ENCODE results near the gene ABL2. TPM values are rescaled to one million over a fixed set of nuclear protein-coding genes. Genes with fewer than 3 reads are reported as not detected.

ABL2 gene
- total RNA-seq, 1 experiment from 2014 or later = 27.9 TPM

- POLR2A ChIA-PET (ENCODE audit: low non-redundant PET) = no interaction called here
- Histone ChIP-seq H3K27ac (ENCODE audit: low read depth, low read length, poor library complexity, severe bottlenecking) (no peak overlapping the region), H3K36me3 (ENCODE audit: insufficient read depth, low read length, poor library complexity, severe bottlenecking) (no peaks in the 10 kb centered on the region)
These were observed 41.6 kb downstream of the ABL2 start for GRCh38 chr1:179187735-179188471.

GRCh38 chr1:179187043-179187442, 42.4 kb downstream of the ABL2 start:
- H3K27ac ChIP-seq (ENCODE audit: low read depth, low read length, poor library complexity, severe bottlenecking) = no peak overlapping the region
- no peaks in the 10 kb centered on the region for H3K36me3 ChIP-seq (ENCODE audit: insufficient read depth, low read length, poor library complexity, severe bottlenecking)
- TF ChIP-seq CTCF (conservative IDR thresholded peaks at IDR 0.05; ENCODE audit: low read depth, low read length) = no peak
- TF ChIP-seq EZH2 (IDR thresholded peaks at IDR 0.05; ENCODE audit: borderline replicate concordance, low read depth, low read length, poor library complexity, severe bottlenecking) = no peak
- no peak for DNase-seq (ENCODE audit: low spot score)
- no peaks in the 10 kb centered on the region for H3K9me3 ChIP-seq (ENCODE audit: low read depth, low read length, poor library complexity, severe bottlenecking)
- no peaks in the 10 kb centered on the region for H3K27me3 ChIP-seq (replicated peaks; ENCODE audit: insufficient read depth, low read depth, low read length, poor library complexity)
- H3K4me3 ChIP-seq (ENCODE audit: low read depth, low read length, poor library complexity, severe bottlenecking) = no peak overlapping the region
- BruUV-seq (replicated peaks) = no TSS peak
- POLR2A ChIA-PET (ENCODE audit: low non-redundant PET) = no interaction called here
- CTCF ChIA-PET = no interaction called here
- intact Hi-C loops (cut with micrococcal nuclease; ENCODE audit: unreplicated experiment) = no loop called here
- no peaks in the 10 kb centered on the region for H3K4me1 ChIP-seq (ENCODE audit: insufficient read depth, low read length, poor library complexity, severe bottlenecking)

More at GRCh38 chr1:179187735-179188471, 41.6 kb downstream of the ABL2 start:
- BruUV-seq (replicated peaks) = no TSS peak
- TF ChIP-seq CTCF (conservative IDR thresholded peaks at IDR 0.05; ENCODE audit: low read depth, low read length) (no peak), EZH2 (IDR thresholded peaks at IDR 0.05; ENCODE audit: borderline replicate concordance, low read depth, low read length, poor library complexity, severe bottlenecking) (no peak)
- intact Hi-C loops (cut with micrococcal nuclease; ENCODE audit: unreplicated experiment) = no loop called here
- no peaks in the 10 kb centered on the region for H3K4me1 ChIP-seq (ENCODE audit: insufficient read depth, low read length, poor library complexity, severe bottlenecking)
- no peaks in the 10 kb centered on the region for H3K9me3 ChIP-seq (ENCODE audit: low read depth, low read length, poor library complexity, severe bottlenecking)
- CTCF ChIA-PET = no interaction called here
- H3K4me3 ChIP-seq (ENCODE audit: low read depth, low read length, poor library complexity, severe bottlenecking) = no peak overlapping the region
- H3K27me3 ChIP-seq (replicated peaks; ENCODE audit: insufficient read depth, low read depth, low read length, poor library complexity) = no peaks in the 10 kb centered on the region
- DNase-seq (ENCODE audit: low spot score) = no peak

- Histone ChIP-seq H3K27me3 (replicated peaks; ENCODE audit: insufficient read depth, low read depth, low read length, poor library complexity) (no peaks in the 10 kb centered on the region), H3K9me3 (ENCODE audit: low read depth, low read length, poor library complexity, severe bottlenecking) (no peaks in the 10 kb centered on the region), H3K4me3 (ENCODE audit: low read depth, low read length, poor library complexity, severe bottlenecking) (no peak overlapping the region), H3K27ac (ENCODE audit: low read depth, low read length, poor library complexity, severe bottlenecking) (no peak overlapping the region), H3K36me3 (ENCODE audit: insufficient read depth, low read length, poor library complexity, severe bottlenecking) (no peaks in the 10 kb centered on the region), H3K4me1 (ENCODE audit: insufficient read depth, low read length, poor library complexity, severe bottlenecking) (peaks cover 2% of the 10 kb centered on the region)
- BruUV-seq (replicated peaks) = no TSS peak
- no peak for DNase-seq (ENCODE audit: low spot score)
- TF ChIP-seq CTCF (conservative IDR thresholded peaks at IDR 0.05; ENCODE audit: low read depth, low read length) (no peak), EZH2 (IDR thresholded peaks at IDR 0.05; ENCODE audit: borderline replicate concordance, low read depth, low read length, poor library complexity, severe bottlenecking) (no peak)
- intact Hi-C loops (cut with micrococcal nuclease; ENCODE audit: unreplicated experiment) = no loop called here
- POLR2A ChIA-PET (ENCODE audit: low non-redundant PET) = no interaction called here
- CTCF ChIA-PET = no interaction called here
These were observed 45.1 kb downstream of the ABL2 start for GRCh38 chr1:179184403-179184802.

Measured in A673 (cell line).